NCI-H2196 treated with DMSO at 0.1 percent for 48 hours (cell line): Measurements from ENCODE around the gene EDNRB.
"Not testable (repeated sequence)": the region's sequence is repeated elsewhere in the genome, so short reads cannot be mapped to it uniquely, and the experiment has no call there.

ENCODE experiments used
- DNase-seq: peaks from one replicate; lab custom pipeline; 2025; ENCODE audit not compliant: unreplicated experiment; lab: John Stamatoyannopoulos, UW

The EDNRB gene

GRCh38 chr13:77896977-77897376 is 21.7 kb downstream of the EDNRB start:
- DNase-seq: no peak

- no peak for DNase-seq
Measured at GRCh38 chr13:77896536-77896935, 22.1 kb downstream of the EDNRB start.

GRCh38 chr13:77894743-77895142 is 23.9 kb downstream of the EDNRB start:
- no peak for DNase-seq

GRCh38 chr13:77893066-77893465 is 25.6 kb downstream of the EDNRB start:
- no peak for DNase-seq

GRCh38 chr13:77892491-77892890 is 26.1 kb downstream of the EDNRB start:
- DNase-seq: no peak

- no peak for DNase-seq
Measured at GRCh38 chr13:77891486-77891885, 27.1 kb downstream of the EDNRB start.

GRCh38 chr13:77891041-77891440 is 27.6 kb downstream of the EDNRB start:
- no peak for DNase-seq

- no peak for DNase-seq
Measured at GRCh38 chr13:77883328-77883727, 35.3 kb downstream of the EDNRB start.

GRCh38 chr13:77878190-77878589 is 40.4 kb downstream of the EDNRB start:
- DNase-seq: no peak

- no peak for DNase-seq
Measured at GRCh38 chr13:77876176-77876575, 42.5 kb downstream of the EDNRB start.

GRCh38 chr13:77874406-77874805 is 44.2 kb downstream of the EDNRB start:
- DNase-seq: no peak

- no peak for DNase-seq
Measured at GRCh38 chr13:77872995-77873394, 45.6 kb downstream of the EDNRB start.

GRCh38 chr13:77871596-77871995 is 47.0 kb downstream of the EDNRB start:
- no peak for DNase-seq

GRCh38 chr13:77868717-77869116 is 49.9 kb downstream of the EDNRB start:
- DNase-seq: no peak

- DNase-seq: no peak
Measured at GRCh38 chr13:77866971-77867370, 51.7 kb downstream of the EDNRB start.

- no peak for DNase-seq
Measured at GRCh38 chr13:77865622-77866021, 53.0 kb downstream of the EDNRB start.

- DNase-seq: no peak
Measured at GRCh38 chr13:77863144-77863543, 55.5 kb downstream of the EDNRB start.

- no peak for DNase-seq
Measured at GRCh38 chr13:77861741-77862140, 56.9 kb downstream of the EDNRB start.

- no peak for DNase-seq
Measured at GRCh38 chr13:77860507-77860981, 58.1 kb downstream of the EDNRB start.

GRCh38 chr13:77859450-77859849 is 59.2 kb downstream of the EDNRB start:
- DNase-seq: no peak

- no peak for DNase-seq
Measured at GRCh38 chr13:77857531-77858209, 61.0 kb downstream of the EDNRB start.

- no peak for DNase-seq
Measured at GRCh38 chr13:77853703-77854102, 64.9 kb downstream of the EDNRB start.

GRCh38 chr13:77848050-77848449 is 70.6 kb downstream of the EDNRB start:
- DNase-seq: not testable (repeated sequence)
